Gastrocnemius medialis (tissue), 4 donors: ENCODE results near the gene LNX1.

Source experiments
- CTCF ChIP-seq, 5 experiments: fragments of 450-650 bp in 3 of 5; fragments of 200-600 bp in 2 of 5; sonication (generic) in 2 of 5; IDR thresholded peaks in 4 of 5; conservative IDR thresholded peaks in 1 of 5; 1 replicate in 4 of 5; 2 replicates in 1 of 5; pipeline ENCODE4 v1.5.1; 2016 to 2019; ENCODE audit warnings: antibody characterized with exemption in 5 of 5, mild to moderate bottlenecking in 3 of 5, moderate library complexity in 3 of 5
- POLR2A ChIP-seq, 2 donors: fragments of 450-650 bp; IDR thresholded peaks; one replicate each; pipeline ENCODE4 v1.6.1; 2017; ENCODE audit warnings: antibody characterized with exemption in 2 of 2, mild to moderate bottlenecking in 2 of 2, moderate library complexity in 2 of 2

- no peak for TF ChIP-seq CTCF (IDR thresholded peaks at IDR 0.05 in 4 of 5, conservative IDR thresholded peaks at IDR 0.05 in 1 of 5)
- no peak for TF ChIP-seq POLR2A (IDR thresholded peaks at IDR 0.05)
Measured at GRCh38 chr4:53481586-53481985, 109.7 kb downstream of the LNX1 start.
